ENCODE data around the gene SNX6. TPM values are rescaled to one million over a fixed set of nuclear protein-coding genes. Genes with fewer than 3 reads are reported as not detected.
"Not testable (repeated sequence)": the region's sequence is repeated elsewhere in the genome, so short reads cannot be mapped to it uniquely, and the experiment has no call there.

Gene SNX6
- total and polyA plus RNA-seq, 7 donors: 69.4 to 136 (median 94.2) TPM

DNA sequence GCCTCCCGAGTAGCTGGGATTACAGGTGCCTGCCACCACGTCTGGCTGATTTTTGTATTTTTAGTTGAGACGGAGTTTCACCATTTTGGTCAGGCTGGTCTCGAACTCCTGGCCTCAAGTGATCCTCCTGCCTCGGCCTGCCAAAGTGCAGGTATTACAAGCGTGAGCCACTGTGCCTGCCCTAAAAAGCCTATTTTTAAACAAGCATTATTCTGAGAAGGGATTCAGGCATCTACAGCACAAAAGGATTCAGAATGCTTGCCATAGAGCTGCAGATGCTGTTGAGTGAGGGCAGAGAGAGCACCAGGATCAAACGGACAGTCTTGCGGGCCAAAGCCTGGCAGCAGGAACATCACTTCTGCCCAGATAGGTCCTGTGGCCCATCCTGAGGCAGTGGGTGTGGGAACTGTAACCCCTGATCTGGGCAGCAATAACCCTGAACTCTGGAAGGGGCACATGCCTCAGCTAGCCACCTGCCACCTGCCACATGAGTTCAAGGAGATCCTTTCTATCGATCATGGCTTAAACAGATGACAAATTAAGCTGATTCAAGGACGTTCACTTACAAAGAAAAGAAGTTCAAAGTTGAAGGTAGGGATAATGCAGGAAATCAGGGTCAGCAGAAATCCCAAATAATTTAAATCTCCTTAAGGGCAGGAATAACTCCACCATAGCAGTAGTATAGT lies 16.8 kb upstream of the SNX6 start:
- intact Hi-C loops (cut with DNase I): no loop called here
- H3K4me1 ChIP-seq: no peaks in the 10 kb centered on the region
- no peak overlapping the region for H3K4me3 ChIP-seq
- 88% methylated on average over 10 of the region's 10 CpGs for WGBS, 2 donors
- DNase-seq: no peak
- H3K27me3 ChIP-seq: no peaks in the 10 kb centered on the region
- no peaks in the 10 kb centered on the region for H3K9me3 ChIP-seq
- no peak for TF ChIP-seq POLR2AphosphoS5 (IDR thresholded peaks at IDR 0.05)
- no peak overlapping the region for H3K27ac ChIP-seq
- no peaks in the 10 kb centered on the region for H3K36me3 ChIP-seq

- Histone ChIP-seq H3K27me3 (no peaks in the 10 kb centered on the region), H3K36me3 (no peaks in the 10 kb centered on the region), H3K9me3 (no peaks in the 10 kb centered on the region), H3K4me3 (no peak overlapping the region), H3K27ac (no peak overlapping the region), H3K4me1 (no peaks in the 10 kb centered on the region)
- WGBS, 2 donors: 88 to 90% methylated on average over 6 of the region's 6 CpGs
- intact Hi-C loops (cut with DNase I): no loop called here
- no peak for TF ChIP-seq POLR2A (IDR thresholded peaks at IDR 0.05)
- no peak for TF ChIP-seq POLR2AphosphoS5 (IDR thresholded peaks at IDR 0.05)
- TF ChIP-seq, protein P1, sequence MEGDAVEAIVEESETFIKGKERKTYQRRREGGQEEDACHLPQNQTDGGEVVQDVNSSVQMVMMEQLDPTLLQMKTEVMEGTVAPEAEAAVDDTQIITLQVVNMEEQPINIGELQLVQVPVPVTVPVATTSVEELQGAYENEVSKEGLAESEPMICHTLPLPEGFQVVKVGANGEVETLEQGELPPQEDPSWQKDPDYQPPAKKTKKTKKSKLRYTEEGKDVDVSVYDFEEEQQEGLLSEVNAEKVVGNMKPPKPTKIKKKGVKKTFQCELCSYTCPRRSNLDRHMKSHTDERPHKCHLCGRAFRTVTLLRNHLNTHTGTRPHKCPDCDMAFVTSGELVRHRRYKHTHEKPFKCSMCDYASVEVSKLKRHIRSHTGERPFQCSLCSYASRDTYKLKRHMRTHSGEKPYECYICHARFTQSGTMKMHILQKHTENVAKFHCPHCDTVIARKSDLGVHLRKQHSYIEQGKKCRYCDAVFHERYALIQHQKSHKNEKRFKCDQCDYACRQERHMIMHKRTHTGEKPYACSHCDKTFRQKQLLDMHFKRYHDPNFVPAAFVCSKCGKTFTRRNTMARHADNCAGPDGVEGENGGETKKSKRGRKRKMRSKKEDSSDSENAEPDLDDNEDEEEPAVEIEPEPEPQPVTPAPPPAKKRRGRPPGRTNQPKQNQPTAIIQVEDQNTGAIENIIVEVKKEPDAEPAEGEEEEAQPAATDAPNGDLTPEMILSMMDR (IDR thresholded peaks at IDR 0.05): no peak
- TF ChIP-seq EP300 (IDR thresholded peaks at IDR 0.05): no peak
- no peak for DNase-seq
Observed at GRCh38 chr14:34643361-34643760, 13.4 kb upstream of the SNX6 start.

DNA sequence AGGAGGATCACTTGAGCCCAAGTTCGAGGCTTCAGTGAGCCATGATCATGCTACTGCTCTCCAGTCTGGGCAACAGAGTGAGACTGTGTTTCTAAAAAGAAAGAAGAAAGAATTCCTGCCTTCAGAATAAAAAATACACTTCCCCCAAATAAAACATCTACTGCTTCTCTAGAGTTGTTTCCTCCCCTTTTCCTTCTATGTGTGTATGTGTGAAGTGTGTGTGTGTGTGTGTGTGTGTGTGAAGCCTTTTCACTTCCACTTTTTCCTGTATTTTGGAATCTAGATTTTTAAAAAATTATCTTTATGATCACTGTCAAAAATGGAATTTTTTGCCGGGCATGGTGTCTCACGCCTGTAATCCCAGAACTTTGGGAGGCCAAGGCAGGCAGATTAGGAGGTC lies 12.6 kb upstream of the SNX6 start:
- H3K4me1 ChIP-seq: no peaks in the 10 kb centered on the region
- no peaks in the 10 kb centered on the region for H3K27me3 ChIP-seq
- 93 to 96% methylated on average over 3 of the region's 3 CpGs for WGBS, 2 donors
- no peaks in the 10 kb centered on the region for H3K36me3 ChIP-seq
- DNase-seq: no peak
- TF ChIP-seq POLR2AphosphoS5 (IDR thresholded peaks at IDR 0.05) (no peak), EP300 (IDR thresholded peaks at IDR 0.05) (no peak), POLR2A (IDR thresholded peaks at IDR 0.05) (no peak)
- TF ChIP-seq, protein P1 (IDR thresholded peaks at IDR 0.05): no peak
- no peak overlapping the region for H3K4me3 ChIP-seq
- no peak overlapping the region for H3K27ac ChIP-seq
- no peaks in the 10 kb centered on the region for H3K9me3 ChIP-seq
- intact Hi-C loops (cut with DNase I): no loop called here

DNA sequence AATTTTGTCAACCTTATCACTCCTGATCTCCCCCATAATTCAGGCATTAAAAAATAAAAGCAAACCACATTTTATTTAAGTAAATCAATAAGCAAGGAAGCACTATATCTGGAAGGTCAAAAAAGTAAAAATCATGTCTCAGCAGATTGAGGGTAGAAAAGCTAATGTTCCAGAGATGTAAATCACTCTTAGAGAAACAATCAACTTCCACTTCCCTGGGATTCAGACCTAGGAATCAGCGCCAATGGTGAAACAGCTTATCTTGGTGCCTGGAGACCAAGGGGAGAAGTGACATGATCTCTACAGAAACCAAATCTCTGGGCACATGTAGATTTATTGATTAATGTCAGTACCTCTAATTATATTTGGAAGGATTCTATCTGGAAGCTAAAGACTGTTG lies 10.9 kb upstream of the SNX6 start:
- WGBS, 2 donors: 83 to 88% methylated on average over 1 of the region's 1 CpG
- H3K4me1 ChIP-seq: no peaks in the 10 kb centered on the region
- TF ChIP-seq, protein P1 (IDR thresholded peaks at IDR 0.05): no peak
- TF ChIP-seq EP300 (IDR thresholded peaks at IDR 0.05) (no peak), POLR2AphosphoS5 (IDR thresholded peaks at IDR 0.05) (no peak), POLR2A (IDR thresholded peaks at IDR 0.05) (no peak)
- intact Hi-C loops (cut with DNase I): no loop called here
- no peak for DNase-seq
- H3K27me3 ChIP-seq: no peaks in the 10 kb centered on the region
- no peaks in the 10 kb centered on the region for H3K9me3 ChIP-seq
- H3K27ac ChIP-seq: no peak overlapping the region
- H3K36me3 ChIP-seq: no peaks in the 10 kb centered on the region
- no peak overlapping the region for H3K4me3 ChIP-seq

GRCh38 chr14:34634360-34634771 lies 4.4 kb upstream of the SNX6 start:
- intact Hi-C loops (cut with DNase I): loop anchor here (5.0 kb wide), 1 partner anchor 78 kb away; the partner anchor contains the start of gene CFL2
- H3K4me1 ChIP-seq, H3K4me3 ChIP-seq, H3K9me3 ChIP-seq, H3K27me3 ChIP-seq, H3K27ac ChIP-seq, H3K36me3 ChIP-seq, DNase-seq: not testable (repeated sequence)
- 75 to 85% methylated on average over 9 of the region's 9 CpGs for WGBS, 2 donors

DNA sequence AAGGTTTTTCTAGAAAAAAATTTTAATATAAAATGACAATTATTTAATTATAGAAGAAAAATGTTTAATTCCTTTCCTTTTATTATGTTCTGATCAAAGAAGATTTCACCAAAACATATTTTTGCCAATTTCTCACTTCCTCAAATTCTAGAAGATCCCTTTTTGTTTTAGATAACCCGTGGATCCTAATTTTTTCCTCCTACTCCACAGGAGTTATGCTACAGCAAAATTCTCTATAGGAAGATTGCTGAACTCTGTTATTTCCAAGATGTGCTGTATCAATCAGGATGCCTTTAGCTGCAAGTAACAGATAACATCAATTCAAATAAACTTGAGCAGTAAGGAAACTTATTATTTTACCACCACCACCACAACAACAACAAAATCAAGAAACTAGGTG lies 3.8 kb upstream of the SNX6 start:
- H3K27me3 ChIP-seq: no peaks in the 10 kb centered on the region
- TF ChIP-seq POLR2AphosphoS5 (IDR thresholded peaks at IDR 0.05): no peak
- no peak overlapping the region for H3K27ac ChIP-seq
- WGBS, 2 donors: 56 to 64% methylated on average over 1 of the region's 1 CpG
- peaks cover 0 to 11% (median 5%) of the 10 kb centered on the region in 4 donors for H3K4me1 ChIP-seq
- intact Hi-C loops (cut with DNase I): loop anchor here (5.0 kb wide), 1 partner anchor 79 kb away; the partner anchor contains the start of gene CFL2
- DNase-seq: no peak
- H3K36me3 ChIP-seq: no peaks in the 10 kb centered on the region
- H3K4me3 ChIP-seq: no peak overlapping the region
- no peaks in the 10 kb centered on the region for H3K9me3 ChIP-seq

All from sigmoid colon (tissue), 7 donors.